GM19240 (cell line): ENCODE data around the gene DEFB108B.
"Not testable (repeated sequence)": the region's sequence is repeated elsewhere in the genome, so short reads cannot be mapped to it uniquely, and the experiment has no call there.

Experiments
- DNase-seq: peaks from one replicate; pipeline ENCODE4 v3.0.0; 2011; ENCODE audit warnings: low spot score; ENCODE audit not compliant: insufficient read length

The DEFB108B gene, protein sequence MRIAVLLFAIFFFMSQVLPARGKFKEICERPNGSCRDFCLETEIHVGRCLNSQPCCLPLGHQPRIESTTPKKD

DNA sequence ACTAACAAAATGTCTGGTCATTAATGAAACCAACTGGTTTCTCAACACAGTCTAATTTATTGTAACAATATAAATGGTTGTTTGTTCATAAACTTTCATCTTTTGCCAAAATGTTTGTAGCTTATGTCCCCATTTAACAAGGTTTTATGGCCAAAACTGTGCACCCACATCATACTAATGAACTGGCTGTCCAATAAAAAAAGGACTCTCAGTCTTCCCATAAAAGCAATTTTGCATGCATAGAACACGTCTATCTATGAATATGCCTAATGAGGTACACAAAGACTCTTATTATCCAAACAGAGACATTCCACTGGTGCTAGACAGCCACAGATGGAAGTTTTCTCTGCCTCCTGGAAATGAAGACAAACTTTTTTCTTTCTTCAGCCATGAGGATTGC lies at the start of gene DEFB108B:
TSS of gene DEFB108B (plus strand) at position 390 of the 400 bp plus-strand sequence. CDS start at position 390, 0 bp downstream.
- not testable (repeated sequence) for DNase-seq

DNA sequence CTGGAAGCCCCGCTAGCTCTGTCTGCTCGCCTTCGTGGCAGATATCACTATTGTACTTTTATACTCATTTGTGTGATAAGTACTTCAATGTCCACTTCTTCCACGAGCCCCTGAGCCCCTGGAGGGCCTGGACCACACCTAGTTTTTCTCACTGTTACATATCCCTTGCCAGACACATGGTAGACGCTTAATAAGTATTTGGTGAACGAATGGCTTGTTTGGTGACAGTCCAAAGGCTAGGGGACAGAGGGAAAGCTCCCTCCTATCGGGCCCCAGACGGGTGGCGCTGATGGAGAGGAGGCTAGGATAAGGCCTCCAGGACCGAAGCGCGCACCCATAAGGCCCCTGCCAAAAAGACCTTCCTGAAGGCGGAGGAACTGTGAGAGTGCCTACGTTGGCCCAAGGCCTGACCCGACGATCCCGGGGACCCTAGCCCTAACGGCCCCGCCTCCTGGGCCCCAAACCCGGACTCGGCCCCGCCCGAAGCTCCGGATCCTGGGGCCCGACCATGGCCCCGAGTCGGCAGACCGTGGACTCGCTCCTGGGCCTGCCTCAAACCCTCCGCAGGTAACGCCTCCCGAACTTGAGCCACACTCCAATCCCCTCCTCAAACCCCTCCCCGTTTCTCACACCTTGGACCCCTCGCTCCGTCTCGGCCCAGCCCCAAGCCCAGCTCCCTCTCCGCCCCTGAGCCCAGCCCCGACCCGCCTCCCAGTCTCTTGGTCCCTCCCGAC lies 46.7 kb upstream of the DEFB108B start:
- DNase-seq: peak; percentile 36

DNA sequence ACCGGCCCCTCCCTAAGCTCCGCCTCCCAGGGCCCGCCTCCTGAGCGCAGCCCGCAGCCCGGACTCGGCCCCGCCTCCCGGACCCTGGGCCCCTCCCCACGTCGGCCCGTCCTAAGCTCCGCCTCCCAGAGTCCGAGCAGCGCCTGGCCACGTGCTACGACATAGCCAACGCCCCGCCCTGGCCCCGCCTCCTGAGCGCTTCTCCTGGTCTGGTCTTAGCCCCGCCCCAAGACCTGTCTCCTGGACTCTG lies 46.2 kb upstream of the DEFB108B start:
- DNase-seq: peak; percentile 56

DNA sequence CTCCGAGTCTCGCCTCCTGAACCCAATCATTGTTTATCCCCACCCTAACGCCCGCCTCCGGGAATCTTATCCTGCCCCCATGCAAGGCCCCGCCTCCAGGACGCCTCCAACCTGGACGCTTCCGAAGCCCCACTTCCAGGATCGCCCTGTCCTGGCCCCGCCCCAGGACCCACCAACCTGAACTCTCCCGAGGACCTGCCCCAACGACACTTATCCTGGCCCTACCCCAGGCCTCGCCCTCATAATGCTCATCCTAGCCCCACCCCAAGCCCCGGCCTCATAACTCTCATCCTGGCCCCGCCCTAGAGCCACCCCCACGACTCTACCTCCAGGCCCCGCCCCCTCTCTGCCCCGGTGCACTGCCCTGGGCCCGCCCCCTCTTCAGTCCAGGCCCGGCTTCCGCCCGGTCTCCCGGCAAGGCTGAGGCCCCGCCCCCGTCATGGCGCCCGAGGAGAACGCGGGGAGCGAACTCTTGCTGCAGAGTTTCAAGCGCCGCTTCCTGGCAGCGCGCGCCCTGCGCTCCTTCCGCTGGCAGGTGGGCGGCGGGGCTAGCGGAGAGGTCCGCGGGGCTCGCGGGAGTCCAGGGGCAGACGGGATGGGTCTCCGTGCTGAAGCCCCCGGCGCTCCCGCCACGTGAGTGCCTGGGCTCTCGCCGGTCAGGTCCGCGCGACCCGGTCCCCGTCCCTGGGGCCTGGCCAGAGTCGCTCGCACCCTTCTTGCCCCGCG lies 45.7 kb upstream of the DEFB108B start:
- peak; percentile 61 for DNase-seq

DNA sequence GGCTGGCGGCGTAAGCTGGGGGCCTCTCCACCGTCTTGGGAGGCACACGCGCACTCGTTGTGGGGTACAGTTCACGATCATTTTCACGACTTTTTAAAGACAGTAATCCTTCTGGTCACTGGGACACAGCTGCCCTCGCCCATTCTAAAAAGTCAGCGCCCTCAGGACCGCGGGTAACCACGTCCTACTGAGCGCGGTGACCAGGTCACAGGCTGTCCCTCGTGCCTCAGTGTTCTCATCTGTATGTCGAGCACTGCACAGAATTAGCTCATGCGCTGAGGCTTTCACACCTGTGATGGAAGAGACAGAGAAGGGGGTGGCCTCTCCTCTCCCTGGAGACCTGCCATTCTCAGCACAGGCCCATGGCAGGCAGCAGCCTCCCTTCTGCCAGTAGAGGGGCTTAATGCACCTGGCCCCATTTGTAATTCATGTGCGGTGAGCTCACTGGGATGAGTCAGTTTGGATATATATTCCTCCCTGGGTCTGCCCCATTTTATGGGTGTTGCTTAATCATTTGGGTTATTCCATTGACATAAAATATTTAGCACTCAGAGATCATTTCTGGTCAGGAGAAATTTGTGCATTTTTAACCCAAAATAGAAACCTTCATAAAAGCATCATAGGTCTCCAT lies 45.1 kb upstream of the DEFB108B start:
- not testable (repeated sequence) for DNase-seq

DNA sequence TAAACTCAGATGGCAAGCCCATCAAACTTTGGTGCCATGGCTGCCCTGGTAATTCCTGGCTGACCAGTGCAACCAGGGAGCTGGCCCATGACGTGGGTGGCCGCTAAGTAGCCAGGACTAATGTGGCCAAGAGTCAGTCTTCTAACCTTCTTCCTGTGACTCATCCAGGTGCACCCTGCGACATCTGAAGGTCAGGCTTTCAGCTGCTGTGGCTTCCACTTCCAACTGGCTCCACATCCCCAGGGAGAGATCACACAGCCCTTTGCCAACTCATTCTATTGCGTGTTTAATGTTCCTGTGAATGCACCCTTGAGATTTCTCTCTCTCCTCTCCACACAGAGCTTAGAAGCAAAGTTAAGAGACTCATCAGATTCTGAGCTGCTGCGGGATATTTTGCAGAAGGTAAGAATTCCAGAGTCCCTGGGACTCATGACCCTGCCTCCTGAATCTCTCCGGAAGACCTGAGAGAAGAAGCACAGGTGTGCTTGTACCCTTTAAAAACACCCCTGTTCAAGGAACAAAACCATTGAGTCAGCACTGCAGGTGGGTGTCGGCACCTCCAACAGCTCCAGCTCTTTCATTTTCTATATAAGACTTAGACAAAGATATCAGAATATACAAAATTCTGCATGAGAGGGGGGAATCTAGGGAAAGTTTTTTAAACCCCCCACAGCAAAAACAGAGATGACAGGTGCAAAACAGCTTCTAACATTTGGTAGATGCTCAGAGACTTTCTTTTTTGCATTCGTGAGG lies 43.4 kb upstream of the DEFB108B start:
- DNase-seq: not testable (repeated sequence)

DNA sequence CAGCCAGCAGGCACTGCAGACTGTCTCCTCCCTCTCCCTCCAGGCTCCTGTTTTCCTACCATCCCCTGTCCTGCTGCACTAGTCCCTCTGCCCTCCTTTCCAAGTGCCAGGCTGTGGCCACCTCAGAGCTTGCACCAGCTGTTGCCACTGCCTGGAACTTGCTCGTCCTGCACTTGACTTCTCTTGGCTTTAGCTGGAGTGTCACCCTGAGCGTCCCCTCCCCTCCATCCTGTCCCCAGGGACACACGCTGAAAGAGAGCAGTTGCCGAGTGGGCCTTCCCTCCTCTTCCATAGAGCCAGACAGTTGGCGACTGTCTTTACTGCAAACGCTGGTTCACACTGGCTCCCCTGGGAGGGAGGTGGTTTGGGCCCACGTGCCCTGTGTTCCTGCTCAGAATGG lies 41.9 kb upstream of the DEFB108B start:
- not testable (repeated sequence) for DNase-seq

DNA sequence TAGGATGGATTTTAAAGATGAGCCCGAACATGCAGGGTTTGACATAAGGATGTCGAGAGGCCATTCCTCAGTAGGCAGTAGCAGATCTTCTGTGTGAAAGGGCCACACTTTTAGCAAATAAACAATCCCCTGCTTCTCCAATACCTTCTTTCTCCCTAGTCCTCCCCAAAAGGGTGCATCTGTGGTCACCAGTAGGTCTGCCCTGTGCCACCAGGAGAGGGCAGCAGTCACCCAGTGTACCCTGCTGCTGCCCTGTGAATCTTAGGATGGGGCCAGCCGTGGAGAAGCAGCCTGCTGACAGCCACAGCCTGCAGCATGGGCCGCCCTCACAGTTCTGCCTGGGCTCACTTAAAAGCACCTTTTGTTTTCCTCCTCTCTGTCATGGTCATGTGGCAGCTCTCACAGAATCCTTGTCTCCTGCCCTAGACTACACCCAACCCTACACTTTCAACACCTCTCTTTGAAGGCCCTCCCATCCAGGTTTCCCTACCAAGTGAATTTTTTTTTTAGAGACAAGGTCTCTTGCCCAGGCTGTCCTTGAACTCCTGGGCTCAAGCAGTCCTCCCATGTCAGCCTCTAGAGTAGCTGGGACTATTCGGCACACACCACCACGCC lies 40.3 kb upstream of the DEFB108B start:
- not testable (repeated sequence) for DNase-seq

DNA sequence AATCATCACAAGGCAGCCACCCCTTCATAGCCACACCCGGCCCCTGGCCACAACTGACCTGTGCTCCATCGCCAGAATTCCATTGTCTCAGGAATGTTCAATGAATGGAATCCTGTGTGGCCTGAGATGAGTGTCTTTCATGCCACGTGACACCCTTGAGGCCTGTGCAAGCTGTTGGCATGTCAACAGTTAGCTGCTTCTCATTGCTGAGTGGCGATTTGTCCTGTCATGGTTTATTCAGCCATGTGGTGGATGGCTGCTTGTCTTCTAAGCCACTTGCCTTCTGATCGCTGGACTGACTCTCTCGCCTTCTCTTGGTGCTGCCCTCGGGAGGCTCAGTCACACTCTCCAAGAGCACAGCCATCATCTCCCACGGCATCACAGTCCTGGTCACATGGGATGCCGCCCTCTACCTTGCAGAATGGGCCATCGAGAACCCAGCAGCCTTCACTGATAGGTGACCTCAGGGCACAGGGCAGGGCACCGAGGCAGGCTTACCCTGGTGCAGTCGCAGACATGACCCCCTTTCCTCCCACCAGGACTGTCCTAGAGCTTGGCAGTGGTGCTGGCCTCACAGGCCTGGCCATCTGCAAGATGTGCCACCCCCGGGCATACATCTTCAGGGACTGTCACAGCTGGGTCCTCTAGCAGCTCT lies 38.5 kb upstream of the DEFB108B start:
- not testable (repeated sequence) for DNase-seq

DNA sequence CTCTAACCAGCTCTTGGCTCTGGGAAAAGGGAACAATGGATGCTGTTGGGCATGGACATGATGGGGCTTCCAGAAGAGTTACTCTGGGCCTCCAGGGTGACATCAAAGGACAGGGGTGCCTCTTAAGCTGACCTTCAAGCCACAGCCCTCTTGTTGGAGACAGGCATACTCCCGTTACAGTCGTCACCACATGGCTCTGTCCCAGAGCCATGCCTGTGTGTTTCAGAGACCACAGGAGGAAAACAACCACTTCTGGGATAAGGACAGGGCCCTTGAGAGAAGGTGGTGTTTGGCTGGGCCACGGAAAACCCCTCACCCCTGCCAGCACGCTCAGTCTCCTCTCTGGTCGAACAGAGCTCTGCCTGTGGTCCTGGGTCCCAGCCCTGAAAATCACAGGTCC lies 37.8 kb upstream of the DEFB108B start:
- not testable (repeated sequence) for DNase-seq

DNA sequence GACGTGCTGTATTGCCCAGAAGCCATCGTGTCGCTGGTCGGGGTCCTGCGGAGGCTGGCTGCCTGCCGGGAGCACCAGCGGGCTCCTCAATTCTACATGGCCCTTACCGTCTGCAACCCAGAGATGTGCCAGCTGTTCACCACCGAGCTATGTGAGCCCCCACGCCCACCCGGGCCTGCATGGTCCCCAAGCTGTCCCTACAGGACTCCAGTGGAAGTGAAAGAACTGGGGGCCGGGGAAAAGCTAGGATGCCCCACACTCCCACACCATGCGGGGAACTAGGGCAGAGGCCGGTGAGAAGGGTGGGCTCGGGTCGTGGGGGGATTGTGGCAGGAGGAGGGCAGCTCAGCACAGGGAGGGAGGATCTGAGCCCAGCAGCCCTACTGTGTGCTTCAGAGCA lies 37.0 kb upstream of the DEFB108B start:
- not testable (repeated sequence) for DNase-seq

DNA sequence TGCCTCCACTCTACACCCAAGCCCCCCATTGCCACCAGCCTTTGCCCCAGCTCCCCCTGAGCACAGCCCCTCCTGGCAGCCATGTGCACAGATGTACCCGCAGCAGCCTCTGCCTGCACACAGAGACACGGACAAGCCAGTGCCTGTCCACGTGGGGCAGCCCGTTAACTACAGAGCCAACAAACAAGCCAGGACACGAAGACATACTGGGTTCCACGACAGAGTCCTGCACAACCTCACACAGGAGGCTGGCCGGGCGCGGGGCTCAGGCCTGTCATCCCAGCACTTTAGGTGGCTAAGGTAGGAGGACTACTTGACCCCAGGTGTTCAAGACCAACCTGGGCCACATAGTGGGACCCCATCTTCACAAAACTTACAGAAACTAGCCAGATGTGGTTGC lies 36.2 kb upstream of the DEFB108B start:
- not testable (repeated sequence) for DNase-seq

DNA sequence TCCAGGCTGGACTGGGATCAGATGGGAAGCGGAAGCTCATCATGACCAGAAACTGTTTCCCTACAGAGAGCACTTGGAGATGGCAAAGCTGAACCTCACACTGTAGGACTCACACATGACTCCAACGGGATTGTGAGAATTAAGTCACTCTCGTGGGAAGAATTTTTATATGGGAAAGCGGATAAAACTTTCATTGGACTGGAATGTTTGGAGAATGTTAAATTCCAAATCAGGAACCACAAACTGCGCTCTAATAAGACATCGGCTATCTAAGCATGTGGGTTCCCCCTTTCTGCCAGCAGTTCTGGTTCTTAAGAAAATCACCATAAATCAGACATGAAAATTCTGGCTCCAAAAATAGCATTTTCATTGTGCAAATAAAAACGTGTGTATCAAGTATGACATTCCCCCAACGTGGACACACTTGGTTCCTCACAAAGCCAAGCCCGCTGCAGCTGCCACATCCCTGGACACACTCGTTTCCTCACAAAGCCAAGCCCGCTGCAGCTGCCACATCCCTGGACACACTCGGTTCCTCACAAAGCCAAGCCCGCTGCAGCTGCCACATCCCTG lies 33.4 kb upstream of the DEFB108B start:
- not testable (repeated sequence) for DNase-seq

DNA sequence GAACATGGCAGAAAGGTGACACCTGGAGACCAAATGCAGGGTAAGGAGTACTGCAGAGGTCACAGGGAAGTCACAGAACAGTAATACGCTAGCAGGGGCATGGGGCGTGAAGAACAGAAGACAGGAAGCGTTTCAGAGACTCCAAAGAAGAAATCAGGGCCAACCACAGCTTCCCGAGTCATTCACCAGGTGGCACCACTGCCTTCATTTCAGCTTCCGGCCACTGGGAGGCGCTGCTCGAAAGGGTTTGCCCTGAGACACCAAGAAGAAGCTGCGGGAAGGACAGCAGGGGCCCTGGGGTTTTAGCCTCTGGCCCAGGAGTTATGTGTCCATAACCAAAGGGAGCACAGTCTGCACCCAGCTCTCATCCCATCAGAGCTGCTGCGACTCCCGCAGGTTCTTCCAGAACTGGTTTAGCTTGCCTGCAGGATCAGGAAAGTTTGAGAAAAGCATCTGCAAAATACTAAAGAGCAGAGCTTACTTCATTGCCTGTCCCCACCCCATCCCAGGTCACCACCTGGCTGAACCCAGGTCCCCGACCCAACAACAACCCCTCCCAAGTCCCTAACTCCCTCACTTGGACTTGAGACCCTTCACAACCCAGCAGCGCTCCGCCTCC lies 32.6 kb upstream of the DEFB108B start:
- DNase-seq: peak; percentile 43

DNA sequence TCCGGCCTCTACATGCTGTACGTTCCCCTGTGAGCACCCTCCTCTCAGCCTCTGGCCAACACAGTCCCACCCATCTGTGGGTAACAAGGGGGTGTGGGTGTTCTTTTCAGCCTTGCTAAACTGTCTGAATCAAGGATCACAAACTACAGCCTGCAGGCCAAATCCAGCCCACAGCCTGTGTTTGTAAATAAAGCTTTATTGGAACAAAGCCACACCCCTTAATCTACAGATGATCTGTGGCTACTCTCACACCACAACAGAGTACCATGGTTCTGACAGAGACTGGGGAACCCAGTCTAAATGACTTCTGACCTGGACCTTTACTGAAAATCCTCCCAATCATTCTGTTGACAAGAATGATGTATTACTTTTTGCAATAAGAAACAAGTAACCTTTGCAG lies 32.0 kb upstream of the DEFB108B start:
- DNase-seq: not testable (repeated sequence)

DNA sequence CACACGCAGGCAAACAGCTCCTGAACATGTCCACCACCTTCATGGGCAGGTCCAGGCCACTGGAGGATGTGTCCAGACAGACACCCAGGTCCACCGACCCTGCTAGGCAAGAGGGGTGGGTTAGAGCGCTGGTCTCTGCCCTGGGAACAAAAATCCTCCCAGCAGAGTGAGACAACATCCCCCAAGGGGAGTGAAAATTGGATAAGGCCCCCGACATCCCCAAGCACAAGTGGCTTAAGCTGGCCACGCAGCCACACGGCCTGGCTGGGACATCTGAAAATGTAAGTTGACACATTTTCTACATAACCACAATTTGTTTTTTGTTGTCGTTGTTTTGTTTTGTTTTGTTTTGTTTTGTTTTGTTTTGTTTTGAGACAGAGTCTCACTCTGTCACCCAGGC lies 30.1 kb upstream of the DEFB108B start:
- DNase-seq: not testable (repeated sequence)

DNA sequence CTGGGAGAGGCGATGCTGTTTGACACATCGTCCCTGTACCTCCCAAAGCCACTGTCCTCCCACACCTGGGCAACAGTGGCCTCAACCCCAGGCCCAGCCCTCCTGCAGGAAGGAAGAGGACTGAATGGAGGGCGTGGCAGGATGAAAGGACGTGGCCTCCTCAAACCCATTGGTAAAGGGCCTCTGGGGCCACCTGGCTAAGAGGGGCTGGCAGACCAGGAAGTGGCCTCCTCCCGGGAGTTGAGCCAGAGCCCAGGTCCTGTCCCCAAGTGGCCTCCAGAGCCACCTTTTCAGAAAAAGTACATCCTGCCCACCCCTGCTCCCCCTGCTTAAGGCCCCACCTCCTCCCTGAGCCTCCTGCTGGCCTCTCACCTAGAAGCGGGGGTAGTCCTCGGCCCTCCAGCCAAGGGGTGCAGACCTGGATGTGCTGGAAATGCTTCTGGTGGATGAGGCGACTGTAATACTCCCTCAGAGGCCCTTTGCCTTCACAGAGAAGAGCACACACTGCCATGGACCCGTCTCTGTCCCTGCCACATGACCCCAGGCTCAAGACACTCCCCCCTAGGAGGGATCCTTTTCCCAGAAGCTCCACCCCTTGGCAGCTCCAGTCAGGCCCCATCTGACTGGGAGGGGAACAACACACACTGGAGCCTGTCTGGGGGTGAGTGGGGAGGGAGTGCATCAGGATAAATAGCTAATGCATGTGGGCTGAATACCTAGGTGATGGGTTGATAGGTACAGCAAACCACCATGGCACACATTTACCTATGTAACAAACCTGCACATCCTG lies 28.6 kb upstream of the DEFB108B start:
- not testable (repeated sequence) for DNase-seq

DNA sequence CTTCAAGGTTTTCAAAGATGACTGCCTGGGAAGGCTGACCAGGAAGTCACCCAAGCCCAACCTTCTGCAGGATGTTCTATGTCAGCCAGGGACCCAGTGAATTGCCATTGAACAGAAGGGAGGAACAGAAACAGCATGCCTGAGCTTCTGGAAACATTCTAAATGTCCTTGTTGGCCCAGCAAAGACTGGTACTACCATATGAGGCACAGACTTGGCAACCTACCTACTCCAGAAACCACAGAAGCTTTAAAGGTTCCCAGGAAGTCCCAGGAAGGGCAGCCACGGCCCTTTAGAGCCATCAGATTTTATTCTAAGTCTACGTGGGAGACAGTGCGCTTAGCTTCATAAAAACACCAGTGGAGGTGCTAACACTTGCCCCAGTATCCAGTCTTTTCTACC lies 20.5 kb upstream of the DEFB108B start:
- not testable (repeated sequence) for DNase-seq
